ENCODE results near the gene TPRKB. TPM values are rescaled to one million over a fixed set of nuclear protein-coding genes. Genes with fewer than 3 reads are reported as not detected.

TPRKB gene
- total RNA-seq, 1 experiment from 2014 or later, result 36.7 TPM

DNA sequence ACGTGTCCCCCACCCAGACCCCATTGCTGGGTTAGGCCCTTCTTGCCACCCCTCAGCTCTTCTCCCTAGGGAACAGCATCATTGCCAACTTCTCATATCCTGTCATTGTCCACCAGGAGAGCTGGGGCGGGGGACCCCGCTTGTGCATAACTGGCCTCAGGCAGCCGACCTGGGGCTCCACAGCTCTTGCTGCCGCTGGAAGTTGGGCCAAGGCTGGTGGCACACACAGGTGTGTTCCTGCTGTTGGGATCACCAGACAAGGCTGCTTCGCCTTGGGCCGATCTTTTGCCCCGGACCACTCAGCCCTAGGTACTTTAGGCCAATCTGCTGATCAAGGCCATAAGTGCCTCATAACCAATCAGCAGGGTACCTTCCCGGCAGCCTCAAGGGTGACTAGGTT lies 28.6 kb downstream of the TPRKB start:
- Mint-ChIP-seq H3K36me3 (ENCODE audit: insufficient read depth, unreplicated experiment) (no peaks in the 10 kb centered on the region), H3K9me3 (ENCODE audit: low read depth, unreplicated experiment) (no peaks in the 10 kb centered on the region), H3K4me1 (ENCODE audit: low read depth, unreplicated experiment) (no peaks in the 10 kb centered on the region), H3K27me3 (ENCODE audit: unreplicated experiment) (peaks cover 55% of the 10 kb centered on the region), H3K4me3 (ENCODE audit: low read depth, unreplicated experiment) (no peak overlapping the region), H3K27ac (ENCODE audit: unreplicated experiment) (no peak overlapping the region)
- DNase-seq, result no peak
- no TSS peak for BruUV-seq (replicated peaks)
- TF ChIP-seq, protein P1, sequence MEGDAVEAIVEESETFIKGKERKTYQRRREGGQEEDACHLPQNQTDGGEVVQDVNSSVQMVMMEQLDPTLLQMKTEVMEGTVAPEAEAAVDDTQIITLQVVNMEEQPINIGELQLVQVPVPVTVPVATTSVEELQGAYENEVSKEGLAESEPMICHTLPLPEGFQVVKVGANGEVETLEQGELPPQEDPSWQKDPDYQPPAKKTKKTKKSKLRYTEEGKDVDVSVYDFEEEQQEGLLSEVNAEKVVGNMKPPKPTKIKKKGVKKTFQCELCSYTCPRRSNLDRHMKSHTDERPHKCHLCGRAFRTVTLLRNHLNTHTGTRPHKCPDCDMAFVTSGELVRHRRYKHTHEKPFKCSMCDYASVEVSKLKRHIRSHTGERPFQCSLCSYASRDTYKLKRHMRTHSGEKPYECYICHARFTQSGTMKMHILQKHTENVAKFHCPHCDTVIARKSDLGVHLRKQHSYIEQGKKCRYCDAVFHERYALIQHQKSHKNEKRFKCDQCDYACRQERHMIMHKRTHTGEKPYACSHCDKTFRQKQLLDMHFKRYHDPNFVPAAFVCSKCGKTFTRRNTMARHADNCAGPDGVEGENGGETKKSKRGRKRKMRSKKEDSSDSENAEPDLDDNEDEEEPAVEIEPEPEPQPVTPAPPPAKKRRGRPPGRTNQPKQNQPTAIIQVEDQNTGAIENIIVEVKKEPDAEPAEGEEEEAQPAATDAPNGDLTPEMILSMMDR (IDR thresholded peaks at IDR 0.05; ENCODE audit: unreplicated experiment), result no peak
- CTCF ChIA-PET, result no interaction called here
- intact Hi-C loops (cut with micrococcal nuclease; ENCODE audit: unreplicated experiment), result no loop called here

DNA sequence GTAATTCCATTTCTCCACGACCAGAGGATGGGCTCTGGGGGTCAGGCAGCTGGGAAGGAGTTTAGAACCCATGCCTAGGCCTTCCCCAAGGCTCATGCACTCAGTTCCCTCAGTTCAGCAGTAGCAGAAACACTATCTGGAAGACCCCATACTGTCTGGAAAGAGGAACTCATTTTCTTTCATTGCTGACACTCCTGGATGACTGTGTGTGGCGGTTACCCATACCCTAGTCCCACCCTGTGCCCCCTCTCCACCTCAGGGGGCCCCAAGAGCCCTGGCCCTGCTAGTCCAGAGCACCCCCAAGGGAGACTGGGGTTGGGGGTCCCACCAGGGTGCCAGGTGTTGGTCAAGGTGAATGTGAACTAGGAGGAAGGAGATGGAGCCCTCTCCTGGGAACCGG lies 29.5 kb downstream of the TPRKB start:
- TF ChIP-seq, protein P1 (IDR thresholded peaks at IDR 0.05; ENCODE audit: unreplicated experiment), result no peak
- CTCF ChIA-PET, result no interaction called here
- no TSS peak for BruUV-seq (replicated peaks)
- peaks cover 3% of the 10 kb centered on the region for H3K4me1 Mint-ChIP-seq (ENCODE audit: low read depth, unreplicated experiment)
- H3K27me3 Mint-ChIP-seq (ENCODE audit: unreplicated experiment), result peaks cover 55% of the 10 kb centered on the region
- DNase-seq, result no peak
- H3K4me3 Mint-ChIP-seq (ENCODE audit: low read depth, unreplicated experiment), result no peak overlapping the region
- intact Hi-C loops (cut with micrococcal nuclease; ENCODE audit: unreplicated experiment), result no loop called here
- no peaks in the 10 kb centered on the region for H3K9me3 Mint-ChIP-seq (ENCODE audit: low read depth, unreplicated experiment)
- H3K27ac Mint-ChIP-seq (ENCODE audit: unreplicated experiment), result no peak overlapping the region
- H3K36me3 Mint-ChIP-seq (ENCODE audit: insufficient read depth, unreplicated experiment), result no peaks in the 10 kb centered on the region

DNA sequence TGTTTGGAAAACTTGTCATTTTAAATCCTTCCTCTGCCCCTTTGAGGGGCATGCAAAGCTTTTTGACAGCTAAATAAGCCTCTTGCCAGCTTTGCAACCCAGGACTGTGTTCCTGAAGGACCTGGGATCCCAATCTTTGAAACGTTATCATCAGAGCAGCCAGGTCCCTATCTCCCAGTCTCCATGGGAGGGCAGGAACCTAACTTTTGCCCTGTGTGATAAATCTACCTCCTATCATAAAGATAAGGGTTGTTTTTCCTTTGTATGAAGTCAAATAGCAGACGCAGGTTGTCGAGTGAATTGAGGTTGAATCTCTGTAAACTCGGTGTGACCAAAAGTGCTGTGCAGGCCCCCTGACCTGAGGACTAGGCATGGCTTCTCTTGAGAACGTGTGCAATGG lies 30.1 kb downstream of the TPRKB start:
- BruUV-seq (replicated peaks), result no TSS peak
- H3K9me3 Mint-ChIP-seq (ENCODE audit: low read depth, unreplicated experiment), result no peaks in the 10 kb centered on the region
- CTCF ChIA-PET, result interaction anchor here (0.6 to 0.9 kb wide), 2 partner anchors 8 to 26 kb away, joined by 4 to 8 read pairs; no protein-coding TSS in a partner anchor
- intact Hi-C loops (cut with micrococcal nuclease; ENCODE audit: unreplicated experiment), result no loop called here
- H3K27ac Mint-ChIP-seq (ENCODE audit: unreplicated experiment), result no peak overlapping the region
- H3K36me3 Mint-ChIP-seq (ENCODE audit: insufficient read depth, unreplicated experiment), result no peaks in the 10 kb centered on the region
- peaks cover 9% of the 10 kb centered on the region for H3K4me1 Mint-ChIP-seq (ENCODE audit: low read depth, unreplicated experiment)
- no peak for DNase-seq
- H3K27me3 Mint-ChIP-seq (ENCODE audit: unreplicated experiment), result peaks cover 53% of the 10 kb centered on the region
- TF ChIP-seq, protein P1 (IDR thresholded peaks at IDR 0.05; ENCODE audit: unreplicated experiment), result no peak
- H3K4me3 Mint-ChIP-seq (ENCODE audit: low read depth, unreplicated experiment), result no peak overlapping the region

DNA sequence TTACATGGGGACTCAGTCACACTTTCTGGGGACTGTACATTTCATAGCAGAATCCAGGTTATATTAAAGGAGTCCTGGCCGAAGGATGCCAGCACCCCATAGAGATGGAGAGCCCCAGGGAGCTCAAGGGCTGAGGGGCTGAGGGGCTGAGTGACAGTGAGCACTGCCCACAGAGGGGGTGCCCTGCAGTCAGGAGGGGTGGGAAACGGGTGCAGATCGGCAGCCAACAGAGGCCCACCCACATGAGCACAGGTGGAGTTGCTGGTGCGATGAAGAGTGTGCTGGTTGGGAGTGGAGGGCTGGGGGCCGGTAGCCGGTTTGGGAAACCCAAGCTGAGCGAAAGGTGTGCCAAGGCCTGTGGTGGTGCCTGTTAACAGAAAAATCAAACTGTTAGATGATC lies 32.1 kb downstream of the TPRKB start:
- no TSS peak for BruUV-seq (replicated peaks)
- H3K4me3 Mint-ChIP-seq (ENCODE audit: low read depth, unreplicated experiment), result no peak overlapping the region
- no peaks in the 10 kb centered on the region for H3K9me3 Mint-ChIP-seq (ENCODE audit: low read depth, unreplicated experiment)
- H3K27ac Mint-ChIP-seq (ENCODE audit: unreplicated experiment), result no peak overlapping the region
- intact Hi-C loops (cut with micrococcal nuclease; ENCODE audit: unreplicated experiment), result no loop called here
- H3K36me3 Mint-ChIP-seq (ENCODE audit: insufficient read depth, unreplicated experiment), result no peaks in the 10 kb centered on the region
- H3K4me1 Mint-ChIP-seq (ENCODE audit: low read depth, unreplicated experiment), result peaks cover 18% of the 10 kb centered on the region
- H3K27me3 Mint-ChIP-seq (ENCODE audit: unreplicated experiment), result peaks cover 33% of the 10 kb centered on the region
- TF ChIP-seq, protein P1 (IDR thresholded peaks at IDR 0.05; ENCODE audit: unreplicated experiment), result no peak
- CTCF ChIA-PET, result no interaction called here
- DNase-seq, result no peak

Measured in Calu3 (cell line).